ENCODE data around the gene P3H2.

The P3H2 gene

DNA sequence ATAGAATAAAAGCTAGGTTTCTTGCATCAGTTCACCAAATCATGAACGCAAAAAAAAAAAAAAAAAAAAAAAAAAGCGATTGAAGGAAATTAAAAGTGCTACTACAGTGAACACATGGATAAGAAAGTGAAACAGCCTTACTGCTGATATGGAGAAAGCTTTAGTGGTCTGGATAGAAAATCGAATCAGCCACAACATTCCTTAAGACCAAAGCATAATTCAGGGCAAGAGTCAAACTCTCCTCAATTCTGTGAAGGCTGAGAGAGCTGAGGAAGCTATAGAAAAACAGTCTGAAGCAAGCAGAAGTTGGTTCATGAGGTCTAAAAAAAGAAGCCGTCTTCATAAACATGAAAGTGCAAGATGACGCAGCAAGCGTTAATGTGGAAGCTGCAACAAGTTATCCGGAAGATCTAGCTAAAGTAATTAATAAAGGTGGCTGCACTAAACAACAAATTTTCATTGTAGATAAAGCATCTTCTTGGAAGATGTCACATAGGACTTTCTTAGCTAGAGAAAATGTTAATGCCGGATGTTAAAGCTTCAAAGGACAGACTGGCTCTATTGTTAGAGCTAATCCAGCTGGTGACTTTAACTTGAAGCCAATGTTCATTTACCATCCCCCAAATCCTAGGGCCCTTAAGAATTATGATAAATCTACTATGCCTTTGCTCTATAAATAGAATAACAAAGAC, 19.2 kb downstream of the P3H2 start:
- no peaks in the 10 kb centered on the region for H3K36me3 ChIP-seq (ENCODE audit: control insufficient read depth, low read depth, low read length)
- no peak overlapping the region for H3K27ac ChIP-seq (ENCODE audit: low read length)
- no peaks in the 10 kb centered on the region for H3K27me3 ChIP-seq (ENCODE audit: control insufficient read depth, insufficient read depth, low read length)
- peaks cover 46% of the 10 kb centered on the region for H3K4me1 ChIP-seq (ENCODE audit: control insufficient read depth, low read depth, low read length)
- H3K4me3 ChIP-seq (ENCODE audit: low read length) = peak overlapping the region; percentile 3
- no peak overlapping the region for H3K9ac ChIP-seq (ENCODE audit: low read length)
- no peaks in the 10 kb centered on the region for H3K9me3 ChIP-seq (ENCODE audit: control insufficient read depth, low read depth, low read length)

DNA sequence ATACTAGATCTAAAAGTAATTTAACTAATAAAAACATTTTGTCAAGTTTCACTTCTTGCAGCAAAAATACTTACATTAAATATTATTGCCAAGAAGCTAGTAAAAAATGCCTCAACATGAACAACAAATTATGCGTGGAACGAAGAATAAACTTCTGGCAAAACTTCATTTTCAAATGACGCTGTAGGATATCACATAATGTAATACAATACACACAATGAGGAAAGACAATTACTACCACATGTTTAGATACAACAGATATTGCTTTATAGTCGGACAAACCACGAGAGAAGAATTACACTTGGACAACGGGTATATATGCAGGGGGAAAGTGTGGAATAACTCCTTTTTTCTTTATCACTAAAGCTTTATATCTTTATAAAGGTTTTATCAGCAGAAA, 21.6 kb downstream of the P3H2 start:
- no peaks in the 10 kb centered on the region for H3K27me3 ChIP-seq (ENCODE audit: control insufficient read depth, insufficient read depth, low read length)
- no peaks in the 10 kb centered on the region for H3K36me3 ChIP-seq (ENCODE audit: control insufficient read depth, low read depth, low read length)
- H3K9me3 ChIP-seq (ENCODE audit: control insufficient read depth, low read depth, low read length) = no peaks in the 10 kb centered on the region
- no peak overlapping the region for H3K9ac ChIP-seq (ENCODE audit: low read length)
- H3K4me1 ChIP-seq (ENCODE audit: control insufficient read depth, low read depth, low read length) = peaks cover 46% of the 10 kb centered on the region
- no peak overlapping the region for H3K4me3 ChIP-seq (ENCODE audit: low read length)
- no peak overlapping the region for H3K27ac ChIP-seq (ENCODE audit: low read length)

DNA sequence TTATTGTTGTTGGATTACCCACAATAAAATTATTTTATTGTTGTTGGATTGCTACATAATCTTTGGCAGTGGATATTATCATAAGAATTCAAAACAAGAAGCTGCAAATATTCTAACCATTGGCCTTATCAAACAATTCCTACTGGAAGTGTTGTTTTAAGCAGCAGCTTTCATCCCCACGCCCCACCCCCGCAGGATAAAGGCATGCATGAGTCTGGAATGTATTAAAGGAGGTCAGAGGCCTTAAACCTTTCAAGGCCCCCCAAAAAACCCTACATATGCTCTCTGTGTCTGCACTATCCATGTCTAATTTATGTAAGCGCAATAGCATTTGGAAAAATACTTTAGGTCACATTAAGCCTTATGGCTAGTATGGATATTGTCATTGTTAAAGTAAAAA, 23.1 kb downstream of the P3H2 start:
- Histone ChIP-seq H3K9me3 (ENCODE audit: control insufficient read depth, low read depth, low read length) (no peaks in the 10 kb centered on the region), H3K4me1 (ENCODE audit: control insufficient read depth, low read depth, low read length) (peaks cover 49% of the 10 kb centered on the region), H3K4me3 (ENCODE audit: low read length) (no peak overlapping the region), H3K27me3 (ENCODE audit: control insufficient read depth, insufficient read depth, low read length) (no peaks in the 10 kb centered on the region), H3K9ac (ENCODE audit: low read length) (no peak overlapping the region), H3K36me3 (ENCODE audit: control insufficient read depth, low read depth, low read length) (no peaks in the 10 kb centered on the region), H3K27ac (ENCODE audit: low read length) (no peak overlapping the region)

DNA sequence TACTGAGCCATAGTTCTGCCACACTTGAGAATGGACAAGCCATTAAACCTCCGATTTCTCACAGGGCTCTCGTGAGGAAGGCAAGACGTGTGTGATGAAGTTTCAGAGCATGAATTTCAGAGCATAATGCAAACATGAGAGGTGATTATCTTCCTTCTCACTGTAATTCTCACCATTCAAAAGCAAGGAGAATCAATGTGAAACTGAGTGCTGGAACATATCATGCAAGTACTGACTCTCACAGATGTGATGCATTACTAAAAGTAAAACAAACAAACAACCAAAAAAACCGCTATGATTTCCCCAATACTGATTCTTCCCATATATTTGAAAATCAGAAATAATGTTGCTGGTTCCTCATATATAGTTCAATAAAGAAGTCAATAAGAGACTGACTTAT, 23.7 kb downstream of the P3H2 start:
- no peaks in the 10 kb centered on the region for H3K27me3 ChIP-seq (ENCODE audit: control insufficient read depth, insufficient read depth, low read length)
- H3K9me3 ChIP-seq (ENCODE audit: control insufficient read depth, low read depth, low read length) = no peaks in the 10 kb centered on the region
- H3K36me3 ChIP-seq (ENCODE audit: control insufficient read depth, low read depth, low read length) = no peaks in the 10 kb centered on the region
- peaks cover 44% of the 10 kb centered on the region for H3K4me1 ChIP-seq (ENCODE audit: control insufficient read depth, low read depth, low read length)
- no peak overlapping the region for H3K4me3 ChIP-seq (ENCODE audit: low read length)
- no peak overlapping the region for H3K27ac ChIP-seq (ENCODE audit: low read length)
- no peak overlapping the region for H3K9ac ChIP-seq (ENCODE audit: low read length)

DNA sequence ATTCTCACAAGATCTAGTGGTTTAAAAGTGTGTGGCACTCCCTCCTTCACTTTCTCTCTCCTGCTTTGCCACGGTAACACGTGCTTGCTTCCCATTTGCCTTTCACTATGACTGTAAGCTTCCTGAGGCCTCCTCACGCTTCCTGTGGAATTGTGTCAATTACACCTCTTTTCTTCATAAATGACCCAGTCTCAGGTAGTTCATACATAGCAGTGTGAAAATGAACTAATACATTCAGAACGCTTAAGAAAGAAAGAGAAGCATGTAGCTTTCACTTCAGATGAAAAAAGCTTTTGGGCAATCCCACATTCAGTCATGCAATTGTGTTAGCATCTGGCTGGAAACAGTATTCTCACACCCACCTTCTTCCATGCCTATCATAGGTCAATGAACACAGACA, 24.4 kb downstream of the P3H2 start:
- H3K4me3 ChIP-seq (ENCODE audit: low read length) = no peak overlapping the region
- H3K4me1 ChIP-seq (ENCODE audit: control insufficient read depth, low read depth, low read length) = peaks cover 37% of the 10 kb centered on the region
- no peak overlapping the region for H3K27ac ChIP-seq (ENCODE audit: low read length)
- H3K36me3 ChIP-seq (ENCODE audit: control insufficient read depth, low read depth, low read length) = no peaks in the 10 kb centered on the region
- no peaks in the 10 kb centered on the region for H3K27me3 ChIP-seq (ENCODE audit: control insufficient read depth, insufficient read depth, low read length)
- H3K9ac ChIP-seq (ENCODE audit: low read length) = no peak overlapping the region
- no peaks in the 10 kb centered on the region for H3K9me3 ChIP-seq (ENCODE audit: control insufficient read depth, low read depth, low read length)

DNA sequence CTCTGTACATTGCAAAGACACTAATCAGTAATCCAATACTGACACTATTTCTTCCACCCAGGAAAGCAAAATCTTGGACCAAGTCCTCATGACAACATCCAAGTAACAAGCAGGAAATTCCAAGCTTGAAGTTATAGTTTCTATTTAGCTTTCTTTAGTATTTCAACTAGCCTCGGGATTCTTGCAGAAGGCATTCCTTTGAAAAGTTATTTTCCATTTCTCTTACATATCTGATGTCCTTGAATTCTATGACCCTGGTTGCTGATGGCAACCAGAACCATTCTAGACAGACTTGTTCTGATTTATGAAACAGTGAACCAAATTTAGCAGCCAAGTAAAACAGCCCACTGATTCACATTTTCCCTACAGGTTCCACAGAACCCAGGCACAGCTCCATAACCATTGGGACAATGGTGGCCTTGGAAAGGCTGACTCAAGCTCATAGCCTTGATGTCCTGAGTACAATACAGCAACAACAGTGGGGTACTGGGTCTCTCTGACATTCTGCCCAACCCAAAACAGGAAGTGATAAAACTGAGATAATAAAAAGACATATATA, 26.5 kb downstream of the P3H2 start:
- H3K9ac ChIP-seq (ENCODE audit: low read length) = no peak overlapping the region
- no peak overlapping the region for H3K27ac ChIP-seq (ENCODE audit: low read length)
- H3K36me3 ChIP-seq (ENCODE audit: control insufficient read depth, low read depth, low read length) = no peaks in the 10 kb centered on the region
- no peaks in the 10 kb centered on the region for H3K27me3 ChIP-seq (ENCODE audit: control insufficient read depth, insufficient read depth, low read length)
- no peaks in the 10 kb centered on the region for H3K9me3 ChIP-seq (ENCODE audit: control insufficient read depth, low read depth, low read length)
- H3K4me3 ChIP-seq (ENCODE audit: low read length) = no peak overlapping the region
- peaks cover 28% of the 10 kb centered on the region for H3K4me1 ChIP-seq (ENCODE audit: control insufficient read depth, low read depth, low read length)

DNA sequence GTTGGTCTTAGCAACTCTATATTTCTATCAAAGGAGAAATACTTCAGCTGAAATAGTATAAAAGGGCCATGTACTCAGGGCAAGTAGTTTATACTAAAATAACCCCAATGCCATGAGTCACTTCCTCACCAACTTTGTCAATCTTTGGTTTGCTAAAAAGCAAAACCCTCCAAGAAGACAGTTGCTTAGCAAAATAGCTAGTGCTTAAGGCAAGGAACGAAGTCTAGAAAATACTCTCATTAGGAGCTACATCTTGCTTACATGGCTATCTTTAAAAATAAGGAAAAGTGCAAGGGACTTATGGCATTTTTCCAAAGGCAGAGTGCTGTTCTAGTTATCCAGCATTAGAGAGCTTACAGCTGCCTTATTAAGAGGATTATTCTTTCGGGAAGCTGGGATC, 28.4 kb downstream of the P3H2 start:
- H3K4me3 ChIP-seq (ENCODE audit: low read length) = no peak overlapping the region
- no peaks in the 10 kb centered on the region for H3K36me3 ChIP-seq (ENCODE audit: control insufficient read depth, low read depth, low read length)

DNA sequence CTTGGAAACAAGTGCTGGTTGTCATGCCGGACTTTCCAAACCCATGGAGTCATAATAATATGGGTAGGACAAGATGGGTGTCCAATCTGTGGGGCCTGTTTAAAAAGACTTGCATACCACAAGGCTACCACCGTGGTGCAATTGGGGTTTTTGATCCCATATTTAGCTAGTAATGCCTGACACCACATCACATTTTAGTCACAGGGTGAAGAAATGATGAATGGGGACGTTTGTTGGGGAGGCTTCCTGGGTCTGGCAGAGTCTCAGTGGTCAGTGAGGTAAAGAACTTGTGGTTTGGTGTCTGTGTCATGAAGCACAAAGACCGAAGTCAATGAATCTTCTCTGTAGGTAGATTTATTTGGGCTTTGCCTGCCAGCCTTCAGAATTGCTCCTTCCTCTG, 31.0 kb downstream of the P3H2 start:
- Histone ChIP-seq H3K27ac (ENCODE audit: low read length) (no peak overlapping the region), H3K36me3 (ENCODE audit: control insufficient read depth, low read depth, low read length) (no peaks in the 10 kb centered on the region), H3K4me3 (ENCODE audit: low read length) (no peak overlapping the region), H3K4me1 (ENCODE audit: control insufficient read depth, low read depth, low read length) (peaks cover 31% of the 10 kb centered on the region), H3K9ac (ENCODE audit: low read length) (no peak overlapping the region), H3K9me3 (ENCODE audit: control insufficient read depth, low read depth, low read length) (no peaks in the 10 kb centered on the region), H3K27me3 (ENCODE audit: control insufficient read depth, insufficient read depth, low read length) (no peaks in the 10 kb centered on the region)

More for the DNA sequence above, 28.4 kb downstream of the P3H2 start:
- Histone ChIP-seq H3K9ac (ENCODE audit: low read length) (no peak overlapping the region), H3K4me1 (ENCODE audit: control insufficient read depth, low read depth, low read length) (peaks cover 15% of the 10 kb centered on the region), H3K9me3 (ENCODE audit: control insufficient read depth, low read depth, low read length) (no peaks in the 10 kb centered on the region), H3K27me3 (ENCODE audit: control insufficient read depth, insufficient read depth, low read length) (no peaks in the 10 kb centered on the region), H3K27ac (ENCODE audit: low read length) (no peak overlapping the region)

DNA sequence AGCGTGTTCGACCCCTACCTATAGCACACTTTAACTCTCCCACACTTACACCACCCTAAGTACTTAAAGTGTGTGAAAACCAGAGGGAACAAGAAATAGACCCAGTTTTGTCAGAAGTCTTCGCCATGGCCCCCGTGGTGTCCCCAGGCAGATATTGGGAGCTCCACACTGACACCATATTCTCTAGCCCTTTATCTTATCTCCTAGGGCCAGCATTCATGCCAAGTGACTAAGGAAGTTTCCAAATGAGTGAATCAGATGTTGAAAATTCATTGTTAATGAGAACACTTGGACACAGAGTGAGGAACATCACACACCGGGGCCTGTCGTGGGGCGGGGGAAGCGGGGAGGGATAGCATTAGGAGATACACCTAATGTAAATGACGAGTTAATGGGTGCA, 31.8 kb downstream of the P3H2 start:
- no peaks in the 10 kb centered on the region for H3K27me3 ChIP-seq (ENCODE audit: control insufficient read depth, insufficient read depth, low read length)
- no peak overlapping the region for H3K4me3 ChIP-seq (ENCODE audit: low read length)
- H3K36me3 ChIP-seq (ENCODE audit: control insufficient read depth, low read depth, low read length) = no peaks in the 10 kb centered on the region
- H3K27ac ChIP-seq (ENCODE audit: low read length) = no peak overlapping the region
- no peak overlapping the region for H3K9ac ChIP-seq (ENCODE audit: low read length)
- peaks cover 32% of the 10 kb centered on the region for H3K4me1 ChIP-seq (ENCODE audit: control insufficient read depth, low read depth, low read length)
- no peaks in the 10 kb centered on the region for H3K9me3 ChIP-seq (ENCODE audit: control insufficient read depth, low read depth, low read length)

DNA sequence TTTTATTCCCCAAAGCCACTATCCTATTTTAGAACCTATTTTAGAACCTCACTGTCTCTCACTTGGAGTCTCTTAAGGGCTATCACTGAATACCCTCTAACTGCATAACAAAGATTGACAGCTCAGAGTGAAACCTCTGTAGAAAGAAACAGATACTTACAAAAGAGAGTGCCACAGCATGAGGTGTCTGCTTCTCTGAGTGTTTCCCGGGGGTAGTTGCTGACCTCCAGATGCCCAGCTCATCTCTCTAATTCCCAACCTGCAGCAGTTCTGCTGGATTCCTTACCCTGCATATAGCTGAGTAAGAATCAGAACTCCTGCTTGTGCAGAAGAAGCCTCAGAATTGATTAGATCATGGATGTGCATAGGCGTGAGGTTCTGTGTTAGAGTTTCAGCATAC, 34.5 kb downstream of the P3H2 start:
- Histone ChIP-seq H3K9ac (ENCODE audit: low read length) (no peak overlapping the region), H3K4me3 (ENCODE audit: low read length) (peak overlapping the region; percentile 7), H3K36me3 (ENCODE audit: control insufficient read depth, low read depth, low read length) (no peaks in the 10 kb centered on the region), H3K27me3 (ENCODE audit: control insufficient read depth, insufficient read depth, low read length) (no peaks in the 10 kb centered on the region), H3K27ac (ENCODE audit: low read length) (no peak overlapping the region), H3K4me1 (ENCODE audit: control insufficient read depth, low read depth, low read length) (peaks cover 32% of the 10 kb centered on the region), H3K9me3 (ENCODE audit: control insufficient read depth, low read depth, low read length) (no peaks in the 10 kb centered on the region)

DNA sequence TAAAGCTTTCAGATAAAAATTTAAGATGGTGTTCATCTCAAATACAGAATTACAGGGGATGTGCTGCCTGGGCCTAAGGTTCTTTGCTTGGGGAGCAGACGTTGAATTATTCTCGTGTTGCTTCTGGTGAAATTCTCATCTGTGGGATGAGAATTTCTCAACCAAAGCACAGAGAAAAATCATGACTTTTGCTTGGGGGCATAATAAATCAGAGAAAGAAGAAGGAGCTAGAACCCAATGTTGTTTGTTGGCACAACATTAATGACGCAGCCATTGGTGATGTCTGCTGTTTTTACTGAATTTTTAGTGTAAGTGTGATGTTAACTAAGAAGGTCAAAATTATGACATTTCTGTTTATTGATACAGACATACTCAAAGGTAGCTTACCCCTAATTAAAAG, 35.7 kb downstream of the P3H2 start:
- H3K4me1 ChIP-seq (ENCODE audit: control insufficient read depth, low read depth, low read length) = peaks cover 32% of the 10 kb centered on the region
- no peak overlapping the region for H3K9ac ChIP-seq (ENCODE audit: low read length)
- no peak overlapping the region for H3K4me3 ChIP-seq (ENCODE audit: low read length)
- no peaks in the 10 kb centered on the region for H3K36me3 ChIP-seq (ENCODE audit: control insufficient read depth, low read depth, low read length)
- H3K27ac ChIP-seq (ENCODE audit: low read length) = no peak overlapping the region
- H3K27me3 ChIP-seq (ENCODE audit: control insufficient read depth, insufficient read depth, low read length) = no peaks in the 10 kb centered on the region
- H3K9me3 ChIP-seq (ENCODE audit: control insufficient read depth, low read depth, low read length) = no peaks in the 10 kb centered on the region

DNA sequence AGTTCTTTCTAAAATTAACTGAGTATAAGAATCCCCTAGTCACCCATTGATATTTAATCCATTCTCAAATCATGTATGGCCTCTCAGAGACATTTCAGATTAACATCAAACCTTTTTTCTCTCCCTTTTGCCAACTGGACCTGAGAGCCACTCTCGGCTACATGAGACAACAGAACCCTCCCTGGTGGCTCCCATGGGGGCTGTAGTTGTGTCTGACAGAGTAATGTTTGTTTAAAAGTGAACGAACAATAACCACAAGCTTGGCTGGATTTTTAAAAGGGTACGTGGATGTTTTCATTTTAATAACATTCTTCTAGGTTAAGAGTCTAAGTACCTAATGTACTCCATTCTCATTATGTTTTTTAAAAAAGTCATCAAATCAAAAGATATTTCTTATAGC, 37.1 kb downstream of the P3H2 start:
- no peak overlapping the region for H3K9ac ChIP-seq (ENCODE audit: low read length)
- no peaks in the 10 kb centered on the region for H3K9me3 ChIP-seq (ENCODE audit: control insufficient read depth, low read depth, low read length)
- H3K27ac ChIP-seq (ENCODE audit: low read length) = no peak overlapping the region
- H3K36me3 ChIP-seq (ENCODE audit: control insufficient read depth, low read depth, low read length) = no peaks in the 10 kb centered on the region
- peaks cover 32% of the 10 kb centered on the region for H3K4me1 ChIP-seq (ENCODE audit: control insufficient read depth, low read depth, low read length)
- no peak overlapping the region for H3K4me3 ChIP-seq (ENCODE audit: low read length)
- H3K27me3 ChIP-seq (ENCODE audit: control insufficient read depth, insufficient read depth, low read length) = no peaks in the 10 kb centered on the region

Data from iPS-18a (cell line).